Activated T-cell treated with anti-CD3 and anti-CD28 coated beads for 48 hours (primary cell): ENCODE results near the gene RAP1A.
A peak's percentile ranks its signal among the peaks of the same experiment; 100 is the strongest.
"Not testable (repeated sequence)": the region's sequence is repeated elsewhere in the genome, so short reads cannot be mapped to it uniquely, and the experiment has no call there.

Experiments
- DNase-seq: peaks from one replicate; pipeline ENCODE4 v3.0.0-alpha.2; 2020; ENCODE audit warnings: low read depth

RAP1A gene

GRCh38 chr1:111598544-111598943 lies 21.0 kb upstream of the RAP1A start:
- DNase-seq: no peak

GRCh38 chr1:111599781-111600693 lies 19.6 kb upstream of the RAP1A start:
- DNase-seq: no peak

- no peak for DNase-seq
These were observed 18.7 kb upstream of the RAP1A start for GRCh38 chr1:111600886-111601386.

DNA sequence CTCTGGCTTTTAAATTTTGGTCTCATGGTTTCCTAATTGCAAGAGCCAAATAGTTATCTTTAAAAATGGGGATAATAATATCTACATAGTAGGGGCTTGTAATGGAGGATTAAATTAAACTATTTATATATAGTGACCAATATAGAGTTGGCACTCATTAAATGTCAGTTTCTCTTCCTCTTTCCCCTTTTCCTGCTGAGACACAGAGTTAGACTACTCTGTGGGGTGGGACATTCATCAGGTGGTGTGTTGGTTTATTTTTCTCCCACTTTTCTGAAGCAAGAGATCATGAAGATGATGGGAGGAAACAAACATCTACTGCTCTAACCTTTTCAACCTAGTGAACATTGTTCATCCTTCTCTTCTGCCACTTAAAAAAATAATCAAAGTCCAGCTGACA lies 17.3 kb upstream of the RAP1A start:
- DNase-seq: no peak

GRCh38 chr1:111602974-111603373 lies 16.6 kb upstream of the RAP1A start:
- no peak for DNase-seq

DNA sequence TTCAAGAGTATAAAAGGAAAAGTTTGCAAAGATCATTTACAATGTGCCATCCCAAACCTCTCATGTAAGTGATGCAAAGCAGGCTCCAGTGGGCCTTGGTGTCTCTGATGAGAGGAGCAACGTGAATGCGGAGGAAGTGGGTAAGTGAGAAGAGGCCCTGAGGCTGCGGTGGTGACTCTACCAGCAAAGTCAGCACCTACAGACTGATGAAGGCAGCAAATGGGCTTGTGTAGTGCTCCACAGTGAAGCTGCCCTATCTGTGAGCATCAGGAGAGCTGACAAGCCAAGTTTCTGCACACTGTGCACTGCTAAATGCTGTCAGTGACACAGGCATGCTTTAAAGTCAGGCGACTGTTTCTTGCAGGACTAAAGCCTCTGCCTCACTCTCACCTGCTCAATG lies 15.6 kb upstream of the RAP1A start:
- peak; percentile 65 for DNase-seq

- DNase-seq: no peak
These were observed 14.7 kb upstream of the RAP1A start for GRCh38 chr1:111604931-111605330.

- DNase-seq: no peak
These were observed 14.0 kb upstream of the RAP1A start for GRCh38 chr1:111605576-111605975.

- DNase-seq: not testable (repeated sequence)
These were observed 13.0 kb upstream of the RAP1A start for GRCh38 chr1:111606457-111607215.

- not testable (repeated sequence) for DNase-seq
These were observed 11.1 kb upstream of the RAP1A start for GRCh38 chr1:111608528-111608927.

- no peak for DNase-seq
These were observed 7.6 kb upstream of the RAP1A start for GRCh38 chr1:111611986-111612385.

- DNase-seq: no peak
These were observed 3.5 kb upstream of the RAP1A start for GRCh38 chr1:111615870-111616715.

- no peak for DNase-seq
These were observed 1.5 kb upstream of the RAP1A start for GRCh38 chr1:111618081-111618480.

GRCh38 chr1:111618961-111619634 lies 491 bp upstream of the RAP1A start:
- DNase-seq: no peak

DNA sequence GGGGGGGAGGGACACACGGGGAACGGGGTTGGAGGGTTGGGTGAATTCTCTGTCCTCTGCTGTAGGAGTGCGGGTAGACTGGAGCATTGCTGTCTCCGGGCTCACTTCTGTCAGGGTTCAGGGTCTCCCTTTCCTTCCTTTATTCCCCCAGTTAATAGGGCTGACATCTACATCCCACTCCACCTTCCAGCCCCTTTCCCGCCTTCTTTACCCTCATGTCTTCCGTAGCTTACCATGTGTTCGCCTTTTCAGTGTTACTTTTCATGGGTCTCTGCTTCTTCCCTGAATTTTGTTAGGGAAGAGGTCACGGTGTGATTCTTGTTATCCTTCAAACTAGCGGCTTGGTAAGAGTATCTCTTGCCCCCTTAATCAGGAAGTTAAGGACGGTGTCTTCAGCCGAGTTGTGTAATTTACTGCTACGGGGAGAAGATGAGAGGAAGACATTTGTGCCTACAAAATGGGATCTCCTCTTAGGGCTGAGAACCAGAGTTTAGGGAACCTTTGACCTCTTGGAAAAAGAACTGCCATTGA lies 917 bp downstream of the RAP1A start:
- DNase-seq: no peak

DNA sequence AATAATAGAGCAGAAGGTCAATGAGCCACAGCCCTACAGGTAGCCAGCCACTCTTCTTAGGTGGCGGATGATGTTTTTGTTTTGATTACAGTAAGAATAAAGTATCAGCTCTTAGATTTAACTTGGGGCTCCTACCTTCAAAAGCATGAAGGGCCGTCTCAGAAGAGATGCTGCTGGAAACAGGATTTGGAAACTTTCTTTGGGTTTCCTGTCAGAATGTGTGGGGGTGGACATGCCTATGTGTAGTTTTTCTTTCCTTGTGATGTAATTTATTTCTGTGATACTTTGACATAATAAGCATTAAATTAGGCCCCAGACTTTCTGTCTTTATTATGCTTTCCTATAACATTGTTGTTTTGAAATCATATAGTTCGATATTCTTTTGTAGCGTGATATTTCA lies 1.5 kb downstream of the RAP1A start:
- DNase-seq: no peak

- DNase-seq: no peak
These were observed 2.6 kb downstream of the RAP1A start for GRCh38 chr1:111622166-111622565.

DNA sequence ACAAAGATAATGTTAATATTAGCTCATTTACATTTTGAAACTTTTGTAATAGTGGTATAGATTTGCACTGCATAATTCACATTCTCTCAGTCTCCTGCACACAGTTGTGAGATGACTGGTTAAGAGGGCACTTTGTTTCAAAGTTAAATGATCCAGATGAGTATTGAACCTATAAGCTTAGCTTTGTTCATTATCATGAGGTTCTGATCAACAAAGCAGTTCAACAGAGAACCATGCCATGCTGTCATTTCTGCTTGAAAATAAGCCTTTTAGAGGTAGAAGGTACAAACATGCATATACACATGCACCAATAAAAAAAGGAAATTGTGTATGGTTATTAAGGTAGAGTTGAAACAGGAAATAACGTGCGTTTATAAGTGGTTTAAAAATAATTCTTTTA lies 4.8 kb downstream of the RAP1A start:
- no peak for DNase-seq

GRCh38 chr1:111625276-111625675 lies 5.7 kb downstream of the RAP1A start:
- DNase-seq: no peak

DNA sequence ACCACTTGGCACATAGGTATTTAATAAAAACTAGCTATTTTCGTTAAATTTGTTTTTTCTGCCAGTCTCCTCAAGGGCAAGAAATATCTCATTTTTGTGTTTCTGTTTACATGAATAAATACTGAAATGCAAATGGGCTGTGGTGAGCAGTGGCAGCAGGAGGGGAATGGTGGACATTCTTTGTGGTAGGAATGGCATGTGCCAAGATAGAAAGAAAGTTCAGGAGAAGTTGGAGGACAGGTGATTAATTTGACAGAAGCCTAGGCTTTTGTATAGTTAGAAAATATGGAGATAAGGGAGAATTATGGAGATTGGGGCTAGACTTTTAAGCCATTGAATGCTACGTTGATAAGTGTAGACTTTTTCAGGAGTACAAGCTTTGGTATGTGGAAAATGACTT lies 8.6 kb downstream of the RAP1A start:
- DNase-seq: no peak
